Measurements from ENCODE around the gene SOWAHA. TPM values are rescaled to one million over a fixed set of nuclear protein-coding genes. Genes with fewer than 3 reads are reported as not detected.

SOWAHA gene
- total RNA-seq, 4 donors from 2014 or later: 0.13 to 0.28 TPM; not detected in 2

GRCh38 chr5:132814503-132815294 lies 1.6 kb downstream of the SOWAHA start:
- DNase-seq (ENCODE audit: low spot score) (no peak), ATAC-seq (ENCODE audit: low FRiP score) (peak; percentile 26)
- no peak for TF ChIP-seq CTCF (IDR thresholded peaks at IDR 0.05)

GRCh38 chr5:132815454-132815853 lies 2.4 kb downstream of the SOWAHA start:
- ATAC-seq (ENCODE audit: low FRiP score) (no peak), DNase-seq (ENCODE audit: low spot score) (no peak)
- TF ChIP-seq CTCF (IDR thresholded peaks at IDR 0.05): no peak

- no peak for ATAC-seq (ENCODE audit: low FRiP score)
- no peak for TF ChIP-seq CTCF (IDR thresholded peaks at IDR 0.05)
- DNase-seq (ENCODE audit: low spot score): no peak
Observed at GRCh38 chr5:132816083-132816482, 3.0 kb downstream of the SOWAHA start.

- no peak for TF ChIP-seq CTCF (IDR thresholded peaks at IDR 0.05)
- ATAC-seq (ENCODE audit: low FRiP score) (no peak), DNase-seq (ENCODE audit: low spot score) (no peak)
Observed at GRCh38 chr5:132816554-132816953, 3.5 kb downstream of the SOWAHA start.

- ATAC-seq (ENCODE audit: low FRiP score): no peak
- no peak for DNase-seq (ENCODE audit: low spot score)
- TF ChIP-seq CTCF (IDR thresholded peaks at IDR 0.05): no peak
Observed at GRCh38 chr5:132817011-132817410, 3.9 kb downstream of the SOWAHA start.

- no peak for TF ChIP-seq CTCF (IDR thresholded peaks at IDR 0.05)
- ATAC-seq (ENCODE audit: low FRiP score) (no peak), DNase-seq (ENCODE audit: low spot score) (no peak)
Observed at GRCh38 chr5:132819468-132819867, 6.4 kb downstream of the SOWAHA start.

GRCh38 chr5:132820162-132820754 lies 7.2 kb downstream of the SOWAHA start:
- ATAC-seq (ENCODE audit: low FRiP score) (peak; percentile 80), DNase-seq (ENCODE audit: low spot score) (peak; percentile 99)
- peak in 2 of 3 donors; percentile 63 to 70 for TF ChIP-seq CTCF (IDR thresholded peaks at IDR 0.05)
